ENCODE measurements around the gene CBLL2. TPM values are rescaled to one million over a fixed set of nuclear protein-coding genes. Genes with fewer than 3 reads are reported as not detected.

Gene CBLL2
- 1 to 10 TPM in 1 of 4 donors, under 1 TPM in 1, not detected in 2; 0.34 to 1.8 TPM for total RNA-seq

- no peaks in the 10 kb centered on the region for H3K36me3 ChIP-seq
- H3K27me3 ChIP-seq = no peaks in the 10 kb centered on the region
- H3K4me1 ChIP-seq = no peaks in the 10 kb centered on the region
- intact Hi-C loops (cut with DNase I) = no loop called here
- no peak within 1 kb of the TSS for H3K27ac ChIP-seq
- 93% methylated on average over 13 of the region's 13 CpGs for WGBS, 2 donors
- H3K9me3 ChIP-seq = no peaks in the 10 kb centered on the region
- no peak for TF ChIP-seq POLR2A (IDR thresholded peaks at IDR 0.05)
- TF ChIP-seq, protein P1, sequence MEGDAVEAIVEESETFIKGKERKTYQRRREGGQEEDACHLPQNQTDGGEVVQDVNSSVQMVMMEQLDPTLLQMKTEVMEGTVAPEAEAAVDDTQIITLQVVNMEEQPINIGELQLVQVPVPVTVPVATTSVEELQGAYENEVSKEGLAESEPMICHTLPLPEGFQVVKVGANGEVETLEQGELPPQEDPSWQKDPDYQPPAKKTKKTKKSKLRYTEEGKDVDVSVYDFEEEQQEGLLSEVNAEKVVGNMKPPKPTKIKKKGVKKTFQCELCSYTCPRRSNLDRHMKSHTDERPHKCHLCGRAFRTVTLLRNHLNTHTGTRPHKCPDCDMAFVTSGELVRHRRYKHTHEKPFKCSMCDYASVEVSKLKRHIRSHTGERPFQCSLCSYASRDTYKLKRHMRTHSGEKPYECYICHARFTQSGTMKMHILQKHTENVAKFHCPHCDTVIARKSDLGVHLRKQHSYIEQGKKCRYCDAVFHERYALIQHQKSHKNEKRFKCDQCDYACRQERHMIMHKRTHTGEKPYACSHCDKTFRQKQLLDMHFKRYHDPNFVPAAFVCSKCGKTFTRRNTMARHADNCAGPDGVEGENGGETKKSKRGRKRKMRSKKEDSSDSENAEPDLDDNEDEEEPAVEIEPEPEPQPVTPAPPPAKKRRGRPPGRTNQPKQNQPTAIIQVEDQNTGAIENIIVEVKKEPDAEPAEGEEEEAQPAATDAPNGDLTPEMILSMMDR (IDR thresholded peaks at IDR 0.05) = no peak
- H3K4me3 ChIP-seq (replicated peaks in 1 of 3) = no peak within 1 kb of the TSS
- no peak for DNase-seq
These were observed at the start of gene CBLL2 for GRCh38 chrX:22272613-22273012. Gene CBLL2, plus strand, starts transcription at chrX:22272913. Its CDS starts 79 bp downstream, at chrX:22272992.

- DNase-seq = no peak
- no peaks in the 10 kb centered on the region for H3K9me3 ChIP-seq
- intact Hi-C loops (cut with DNase I) = no loop called here
- no peak overlapping the region for H3K27ac ChIP-seq
- H3K27me3 ChIP-seq = no peaks in the 10 kb centered on the region
- no peaks in the 10 kb centered on the region for H3K36me3 ChIP-seq
- 87 to 100% methylated on average over 1 to 3 of the region's 6 CpGs for WGBS, 2 donors
- no peaks in the 10 kb centered on the region for H3K4me1 ChIP-seq
- TF ChIP-seq, protein P1 (IDR thresholded peaks at IDR 0.05) = no peak
- TF ChIP-seq POLR2A (IDR thresholded peaks at IDR 0.05) = no peak
- no peak overlapping the region for H3K4me3 ChIP-seq (replicated peaks in 1 of 3)
These were observed 38.3 kb upstream of the CBLL2 start for GRCh38 chrX:22234380-22234779.

DNA sequence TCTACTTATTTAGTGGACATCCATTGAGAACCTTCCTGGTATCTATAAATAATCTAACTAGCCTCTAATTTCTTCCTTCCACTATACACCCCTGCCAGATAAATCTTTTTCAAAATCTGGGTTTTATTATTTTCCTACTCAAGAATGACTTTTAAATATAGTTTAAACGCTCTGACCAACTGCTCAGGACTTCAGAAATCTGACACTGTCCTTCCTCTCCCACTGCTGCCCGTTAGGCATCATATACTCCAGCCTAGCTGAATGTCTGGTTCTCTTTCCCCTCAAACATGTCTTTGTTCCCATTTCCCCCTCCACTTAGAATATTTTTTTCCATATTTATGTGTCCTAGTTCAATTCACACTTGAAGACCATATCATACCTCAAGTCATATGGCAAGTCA lies 35.2 kb upstream of the CBLL2 start:
- TF ChIP-seq POLR2A (IDR thresholded peaks at IDR 0.05) = no peak
- TF ChIP-seq, protein P1 (IDR thresholded peaks at IDR 0.05) = no peak
- no peaks in the 10 kb centered on the region for H3K27me3 ChIP-seq
- H3K27ac ChIP-seq = no peak overlapping the region
- no peaks in the 10 kb centered on the region for H3K4me1 ChIP-seq
- WGBS, 2 donors = 71 to 72% methylated on average over 2 of the region's 2 CpGs
- no peak overlapping the region for H3K4me3 ChIP-seq (replicated peaks in 1 of 3)
- intact Hi-C loops (cut with DNase I) = no loop called here
- no peak for DNase-seq
- no peaks in the 10 kb centered on the region for H3K36me3 ChIP-seq
- H3K9me3 ChIP-seq = no peaks in the 10 kb centered on the region

DNA sequence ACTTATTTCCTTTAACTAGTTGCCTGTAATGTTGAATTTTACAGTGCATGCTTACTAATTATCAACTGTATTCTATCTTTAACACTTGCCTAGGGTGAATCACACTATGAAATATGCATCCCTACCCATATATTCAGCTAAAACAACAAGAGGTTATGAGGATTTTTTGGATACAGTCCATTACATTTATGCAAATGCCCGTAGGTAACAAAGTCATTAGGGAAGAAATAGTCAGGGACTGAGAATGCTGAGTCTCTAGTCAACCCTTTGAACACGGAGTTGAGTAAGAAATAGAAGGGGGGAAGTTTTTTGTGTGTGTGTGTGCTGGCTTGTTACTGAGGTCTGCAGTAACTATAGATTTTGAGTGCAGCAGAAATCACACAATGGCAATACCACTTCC lies 26.1 kb upstream of the CBLL2 start:
- Histone ChIP-seq H3K27me3 (no peaks in the 10 kb centered on the region), H3K27ac (no peak overlapping the region), H3K4me3 (replicated peaks in 1 of 3) (no peak overlapping the region), H3K9me3 (no peaks in the 10 kb centered on the region), H3K4me1 (no peaks in the 10 kb centered on the region), H3K36me3 (no peaks in the 10 kb centered on the region)
- WGBS, 2 donors = 82 to 88% methylated on average over 2 of the region's 2 CpGs
- intact Hi-C loops (cut with DNase I) = no loop called here
- TF ChIP-seq, protein P1 (IDR thresholded peaks at IDR 0.05) = no peak
- TF ChIP-seq POLR2A (IDR thresholded peaks at IDR 0.05) = no peak
- DNase-seq = no peak

DNA sequence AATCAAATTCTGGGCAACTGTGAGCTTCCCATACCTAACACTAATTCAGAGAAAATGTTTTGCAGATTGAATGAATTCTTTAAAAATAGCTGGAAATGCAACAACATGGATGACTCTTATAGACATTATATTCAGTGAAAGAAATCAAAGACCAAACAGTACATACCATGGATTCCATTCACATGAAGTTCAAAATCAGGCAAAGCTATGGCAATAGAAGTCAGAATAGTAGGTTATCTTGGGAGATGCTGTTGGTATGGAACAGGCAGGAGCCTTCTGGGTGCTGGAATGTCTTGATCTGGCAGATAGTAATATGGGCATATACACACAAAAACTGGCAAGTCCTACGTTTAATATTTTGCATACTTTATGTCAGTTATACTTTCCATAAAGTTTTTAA lies 25.5 kb upstream of the CBLL2 start:
- no peaks in the 10 kb centered on the region for H3K36me3 ChIP-seq
- no peak for TF ChIP-seq POLR2A (IDR thresholded peaks at IDR 0.05)
- TF ChIP-seq, protein P1 (IDR thresholded peaks at IDR 0.05) = no peak
- H3K4me1 ChIP-seq = no peaks in the 10 kb centered on the region
- no peak overlapping the region for H3K27ac ChIP-seq
- no peaks in the 10 kb centered on the region for H3K27me3 ChIP-seq
- intact Hi-C loops (cut with DNase I) = no loop called here
- no peaks in the 10 kb centered on the region for H3K9me3 ChIP-seq
- WGBS, 2 donors = 83 to 90% methylated on average over 1 of the region's 1 CpG
- DNase-seq = no peak
- H3K4me3 ChIP-seq (replicated peaks in 1 of 3) = no peak overlapping the region
